ENCODE results near the gene CACNA2D1.

CACNA2D1 gene

GRCh38 chr7:82331234-82331633 lies 112.3 kb downstream of the CACNA2D1 start:
- no peak for DNase-seq

GRCh38 chr7:82330706-82331215 lies 112.8 kb downstream of the CACNA2D1 start:
- DNase-seq = no peak

- DNase-seq = no peak
Measured at GRCh38 chr7:82327898-82328297, 115.7 kb downstream of the CACNA2D1 start.

- no peak for DNase-seq
Measured at GRCh38 chr7:82325416-82325815, 118.2 kb downstream of the CACNA2D1 start.

- DNase-seq = no peak
Measured at GRCh38 chr7:82323806-82324205, 119.8 kb downstream of the CACNA2D1 start.

GRCh38 chr7:82319674-82320118 lies 123.9 kb downstream of the CACNA2D1 start:
- DNase-seq = no peak

GRCh38 chr7:82318786-82319185 lies 124.8 kb downstream of the CACNA2D1 start:
- no peak for DNase-seq

GRCh38 chr7:82317760-82318159 lies 125.8 kb downstream of the CACNA2D1 start:
- no peak for DNase-seq

- DNase-seq = no peak
Measured at GRCh38 chr7:82317257-82317721, 126.3 kb downstream of the CACNA2D1 start.

- DNase-seq = no peak
Measured at GRCh38 chr7:82313269-82313668, 130.3 kb downstream of the CACNA2D1 start.

- no peak for DNase-seq
Measured at GRCh38 chr7:82312646-82313045, 130.9 kb downstream of the CACNA2D1 start.

- DNase-seq = no peak
Measured at GRCh38 chr7:82305347-82306005, 138.1 kb downstream of the CACNA2D1 start.

- no peak for DNase-seq
Measured at GRCh38 chr7:82294865-82295264, 148.7 kb downstream of the CACNA2D1 start.

- no peak for DNase-seq
Measured at GRCh38 chr7:82294382-82294784, 149.2 kb downstream of the CACNA2D1 start.

GRCh38 chr7:82293467-82293866 lies 150.1 kb downstream of the CACNA2D1 start:
- no peak for DNase-seq

- DNase-seq = no peak
Measured at GRCh38 chr7:82291931-82292330, 151.6 kb downstream of the CACNA2D1 start.

- no peak for DNase-seq
Measured at GRCh38 chr7:82289889-82290288, 153.7 kb downstream of the CACNA2D1 start.

- DNase-seq = no peak
Measured at GRCh38 chr7:82289152-82289535, 154.4 kb downstream of the CACNA2D1 start.

- no peak for DNase-seq
Measured at GRCh38 chr7:82286798-82287140, 156.8 kb downstream of the CACNA2D1 start.

GRCh38 chr7:82286096-82286797 lies 157.3 kb downstream of the CACNA2D1 start:
- no peak for DNase-seq

- DNase-seq = no peak
Measured at GRCh38 chr7:82284936-82285519, 158.5 kb downstream of the CACNA2D1 start.

GRCh38 chr7:82275342-82275741 lies 168.2 kb downstream of the CACNA2D1 start:
- DNase-seq = no peak

GRCh38 chr7:82274681-82275080 lies 168.9 kb downstream of the CACNA2D1 start:
- DNase-seq = no peak

GRCh38 chr7:82273886-82274285 lies 169.7 kb downstream of the CACNA2D1 start:
- no peak for DNase-seq
